ENCODE results near the gene GPR148.

GPR148 gene

DNA sequence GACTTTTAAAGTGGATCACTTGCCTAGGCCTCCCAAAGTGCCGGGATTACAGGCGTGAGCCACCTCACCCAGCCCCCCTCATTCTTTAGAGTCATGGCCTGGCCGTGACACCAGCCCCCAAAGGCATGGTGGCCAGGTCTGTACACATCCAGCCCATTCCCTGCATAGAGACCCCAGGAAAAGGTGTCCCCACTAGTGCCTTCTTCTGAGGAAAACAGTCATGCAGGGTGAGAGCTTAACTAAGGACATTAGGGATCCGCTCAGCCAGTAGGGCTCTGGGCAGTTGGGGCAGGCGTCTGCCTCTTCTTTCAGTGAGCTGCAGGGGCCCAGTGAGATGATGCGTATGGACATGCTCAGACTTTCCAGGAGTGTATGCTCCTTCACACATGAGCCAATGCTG lies 20.8 kb downstream of the GPR148 start:
- no peak for DNase-seq (ENCODE audit: low spot score)

DNA sequence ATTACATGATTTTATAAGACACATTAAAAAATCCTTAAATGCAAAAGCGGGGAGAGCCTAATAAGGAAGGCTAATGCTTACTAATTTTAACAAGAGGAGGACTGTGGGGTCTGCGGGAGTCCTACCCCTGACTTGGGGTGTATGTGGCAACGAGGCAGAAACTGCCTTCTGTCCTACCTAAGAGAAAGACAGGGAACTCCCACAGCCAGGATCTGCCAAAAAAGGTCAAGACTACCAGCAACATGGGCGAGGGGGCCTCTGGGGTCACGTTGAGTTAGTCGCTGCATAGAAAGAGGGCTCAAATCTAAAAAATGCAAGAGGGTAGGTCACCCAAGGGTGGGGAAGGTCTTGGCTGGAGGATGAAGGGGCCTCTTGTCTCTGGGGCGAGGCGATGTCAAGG lies 25.9 kb downstream of the GPR148 start:
- no peak for DNase-seq (ENCODE audit: low spot score)

DNA sequence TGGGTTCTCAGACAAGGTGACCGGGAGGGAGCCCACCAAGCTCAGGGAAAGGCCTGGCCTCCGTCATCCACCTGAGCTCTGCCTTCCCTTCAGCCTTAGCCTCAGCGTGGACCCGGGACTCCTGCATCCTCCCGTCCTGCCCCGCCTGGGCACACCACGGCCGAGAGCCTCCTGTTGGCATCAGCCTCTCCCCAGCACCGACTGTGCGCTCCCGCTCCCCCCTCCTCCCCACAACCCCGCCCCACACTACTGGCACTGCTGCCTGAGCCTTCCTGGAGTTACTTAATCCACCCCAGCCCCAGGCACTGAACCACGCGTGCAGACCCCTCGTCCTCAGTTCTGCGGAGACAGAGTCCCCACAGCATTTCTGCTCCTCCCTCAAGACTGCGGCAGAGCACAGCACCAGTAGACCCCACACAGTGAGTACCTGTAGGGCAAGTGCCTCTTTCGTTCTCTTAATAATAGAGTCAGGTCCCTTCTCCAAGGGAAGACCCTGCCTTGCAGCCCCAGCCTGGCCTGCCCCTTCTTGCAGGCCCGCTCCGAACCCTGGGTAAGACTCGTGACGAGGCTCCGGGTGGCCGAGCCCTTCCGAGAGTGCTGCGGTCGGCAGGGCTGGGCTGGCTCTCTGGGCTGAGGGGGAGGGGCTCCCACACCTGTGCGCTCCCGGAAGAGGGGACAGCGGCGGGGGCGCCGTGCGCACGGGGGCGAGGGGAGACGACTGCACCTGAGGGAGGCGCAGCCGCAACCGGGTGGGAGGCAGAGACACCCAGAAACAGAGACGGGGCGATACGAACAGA lies 26.6 kb downstream of the GPR148 start, which contains the start of gene AMER3:
TSS of gene AMER3 (plus strand) at position 285 of the 797 bp plus-strand sequence. CDS start 6,533 bp downstream, outside the sequence.
- DNase-seq (ENCODE audit: low spot score), result no peak

DNA sequence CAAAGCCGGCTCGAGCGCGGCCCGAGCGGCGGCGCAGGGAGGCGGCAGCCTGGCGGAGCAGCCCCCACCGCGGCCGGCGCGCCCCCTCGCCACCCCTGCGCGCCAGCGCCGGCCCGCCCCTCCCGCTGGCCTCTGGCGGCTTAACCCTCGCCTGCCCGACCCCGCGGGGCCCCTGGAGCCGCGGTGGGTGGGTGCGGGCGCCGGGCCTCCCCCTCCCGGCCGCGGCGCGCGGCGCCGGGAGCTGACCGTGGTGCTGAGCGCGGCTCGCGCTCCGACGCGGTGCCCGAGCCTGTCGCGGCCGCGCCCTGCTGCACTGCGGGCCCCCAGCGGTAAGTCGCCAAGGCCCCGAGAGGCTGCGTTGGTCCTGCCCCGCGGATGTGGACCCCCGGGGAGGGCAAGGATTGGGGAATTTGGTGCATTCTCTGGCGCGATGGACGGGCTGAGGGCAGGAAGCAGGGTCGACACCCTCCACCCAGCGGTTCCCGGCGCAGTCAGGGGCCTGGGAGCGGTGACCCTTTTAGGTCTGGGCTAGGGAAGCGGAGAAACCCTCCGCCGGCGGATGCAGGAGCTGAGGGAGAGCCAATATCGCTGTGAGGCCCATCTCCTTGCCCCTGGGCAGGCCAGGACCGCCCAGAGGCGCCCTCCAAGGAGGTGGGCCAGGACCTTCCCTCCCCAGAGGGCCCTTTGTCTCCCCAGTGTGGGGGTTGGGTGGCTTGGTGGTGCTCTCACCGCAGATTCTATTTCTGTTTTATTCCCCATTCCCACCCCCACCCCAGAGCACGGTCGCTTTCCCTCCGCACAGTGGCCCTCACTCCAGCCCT lies 27.4 kb downstream of the GPR148 start:
- DNase-seq (ENCODE audit: low spot score), result no peak

DNA sequence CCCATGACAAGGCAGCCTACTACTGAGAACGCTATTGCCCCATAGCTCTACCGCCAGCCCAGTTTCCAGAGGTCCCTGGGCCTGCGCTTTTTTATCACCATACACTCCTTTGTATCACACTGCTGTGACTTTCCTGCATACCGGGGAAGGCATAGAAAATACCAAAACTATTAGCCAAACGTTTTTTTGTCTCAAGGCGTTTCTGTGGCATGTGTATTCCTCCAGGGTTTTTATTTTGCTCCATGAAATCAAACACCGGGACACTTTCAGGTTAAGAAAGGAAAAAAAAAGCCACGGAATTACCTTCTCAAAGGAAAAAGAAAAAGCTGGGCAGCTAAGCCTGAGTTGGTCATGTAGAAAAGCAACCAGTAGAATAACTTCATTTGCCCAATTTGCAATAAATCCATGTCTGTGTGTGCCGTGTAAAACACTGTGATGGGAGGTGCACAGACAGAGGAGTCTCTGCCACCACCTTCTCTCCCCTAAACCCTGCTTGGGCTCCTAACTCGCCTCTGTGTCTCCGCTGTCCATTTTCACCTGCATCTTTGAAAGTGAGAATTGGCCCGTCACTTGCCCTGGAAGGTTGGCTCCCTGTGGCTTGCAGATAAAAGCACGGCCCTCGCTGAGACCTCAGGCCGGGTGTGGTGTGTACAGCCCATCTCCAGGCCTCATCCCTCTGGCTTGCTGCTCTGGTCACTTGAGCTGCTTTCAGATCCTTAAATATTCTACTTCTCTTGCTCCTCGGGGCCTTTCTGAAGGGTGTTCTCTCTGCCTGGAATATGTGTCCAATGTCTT lies 28.2 kb downstream of the GPR148 start:
- DNase-seq (ENCODE audit: low spot score), result no peak

DNA sequence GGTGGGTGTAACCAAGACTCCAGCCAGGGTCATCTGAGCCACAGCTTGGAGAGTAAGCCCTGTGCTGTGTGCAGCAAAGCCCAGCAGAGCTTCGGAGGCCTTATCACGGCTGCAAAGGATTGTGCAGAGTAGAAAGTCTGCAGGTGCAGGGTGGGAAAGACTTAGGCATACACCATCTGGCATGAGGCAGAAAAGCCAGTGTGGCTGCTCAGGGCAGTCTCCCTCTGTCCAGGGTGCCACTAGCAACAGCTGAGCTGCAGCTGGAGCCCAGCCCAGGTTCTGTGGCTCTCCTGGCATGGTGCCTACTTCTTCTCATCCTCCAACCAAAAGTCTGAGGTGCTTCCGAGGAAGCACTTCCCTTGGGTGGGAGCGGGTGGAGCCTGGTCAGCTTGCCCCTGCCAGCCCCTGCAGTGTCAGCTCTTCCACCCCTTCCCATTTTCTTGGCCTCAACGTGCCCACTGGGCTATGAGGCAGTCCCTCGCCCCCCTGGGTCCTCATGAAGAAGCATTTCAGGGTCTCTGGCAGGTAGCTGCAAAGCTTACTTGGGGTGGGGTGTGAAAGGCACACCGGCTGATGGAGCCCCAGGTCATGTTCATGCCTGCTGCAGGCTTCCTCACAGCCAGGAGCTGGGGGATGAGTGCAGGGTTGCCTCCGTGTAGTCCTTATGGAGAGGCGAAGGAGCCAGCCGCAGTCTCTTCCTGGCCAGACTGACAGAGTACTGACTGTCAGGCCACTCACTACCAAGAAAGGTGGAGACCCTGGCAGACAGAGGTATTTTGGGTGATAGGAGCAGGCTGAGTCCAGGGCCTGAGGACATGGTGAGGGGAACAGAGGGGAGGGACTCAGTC lies 31.3 kb downstream of the GPR148 start:
- no peak for DNase-seq (ENCODE audit: low spot score)

DNA sequence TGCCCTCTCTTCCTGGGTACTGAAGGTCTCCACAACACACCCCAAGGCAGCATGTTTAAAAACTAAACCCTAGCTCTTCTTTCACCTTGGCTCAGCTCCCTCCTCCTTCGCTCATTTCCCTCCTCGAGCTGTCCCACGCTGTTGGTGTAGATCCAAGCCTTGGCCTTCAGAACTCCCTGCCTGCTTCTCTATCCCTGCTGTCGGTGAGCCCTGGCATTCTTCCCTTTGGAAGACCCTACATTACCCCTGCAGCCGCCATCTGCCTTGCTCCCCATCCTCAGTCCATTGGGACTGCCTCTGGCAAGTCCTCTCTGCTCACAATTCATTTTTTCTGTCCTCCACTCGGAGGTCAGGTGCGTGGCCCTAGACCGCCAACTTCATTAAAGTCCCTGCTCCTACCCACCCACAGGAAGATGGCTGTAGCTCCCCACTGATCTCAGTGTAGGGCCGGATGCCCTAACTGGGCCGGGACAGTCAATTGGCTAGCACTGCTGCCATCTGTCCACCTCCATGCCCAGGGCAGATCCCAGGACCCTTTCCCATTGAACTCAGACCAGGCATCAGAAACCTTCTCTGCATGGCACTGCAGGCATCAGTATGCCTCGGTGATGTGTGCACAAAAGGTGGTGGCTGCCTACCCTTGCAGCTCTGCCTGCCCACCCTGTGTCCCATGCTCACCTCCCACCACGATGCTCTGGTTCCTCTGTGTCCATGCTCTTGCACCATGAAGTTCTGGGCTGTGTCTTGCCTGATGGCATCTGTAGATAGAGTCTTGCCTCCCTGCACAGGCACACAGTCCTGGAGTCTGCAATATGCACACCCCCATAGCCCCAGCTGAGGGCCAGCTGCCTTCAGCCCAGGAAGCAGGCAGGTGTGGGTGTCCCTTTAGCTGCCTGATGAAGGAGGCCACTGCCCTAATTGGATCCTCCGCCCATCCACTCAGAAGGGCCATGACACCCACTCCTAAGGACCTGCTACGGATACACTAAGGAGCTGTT lies 32.2 kb downstream of the GPR148 start:
- DNase-seq (ENCODE audit: low spot score), result no peak

DNA sequence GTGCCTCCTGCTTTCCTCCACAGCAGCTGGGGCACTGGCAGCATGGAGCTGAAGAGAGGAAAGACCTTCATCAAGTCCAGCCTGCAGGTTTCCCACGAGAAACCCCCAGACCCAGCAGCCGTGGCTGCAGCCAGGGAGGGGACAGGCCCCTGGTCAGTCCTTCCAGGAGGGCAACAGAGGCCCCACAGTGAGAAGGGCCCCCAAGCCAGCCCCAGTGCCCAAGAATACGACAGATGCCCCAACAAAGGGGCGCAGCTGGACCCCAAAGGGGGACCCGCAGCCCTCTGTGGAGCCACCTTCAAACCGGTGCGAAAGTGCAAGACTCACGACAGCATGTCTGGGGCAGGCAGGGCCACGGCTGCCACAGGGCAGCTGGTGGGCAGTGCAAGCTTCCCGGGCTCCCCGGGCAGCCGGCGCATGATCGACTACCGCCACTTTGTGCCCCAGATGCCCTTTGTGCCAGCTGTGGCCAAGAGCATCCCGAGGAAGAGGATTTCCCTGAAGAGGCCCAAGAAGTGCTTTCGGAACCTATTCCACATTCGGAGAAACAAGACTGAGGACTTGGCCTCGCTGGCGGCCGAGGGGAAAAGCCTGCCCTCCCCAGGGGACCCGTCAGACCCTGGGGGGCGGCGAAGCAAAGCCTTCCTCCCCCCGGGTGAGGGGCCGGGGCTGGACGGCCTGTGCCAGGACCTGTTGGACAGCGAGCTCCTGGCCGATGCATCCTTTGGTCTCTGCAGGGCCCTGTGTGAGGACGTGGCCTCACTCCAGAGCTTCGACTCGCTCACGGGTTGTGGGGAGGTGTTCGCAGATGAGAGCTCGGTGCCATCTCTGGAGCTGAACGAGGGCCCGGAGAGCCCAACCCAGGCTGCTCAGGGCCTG lies 33.4 kb downstream of the GPR148 start:
- DNase-seq (ENCODE audit: low spot score), result no peak

DNA sequence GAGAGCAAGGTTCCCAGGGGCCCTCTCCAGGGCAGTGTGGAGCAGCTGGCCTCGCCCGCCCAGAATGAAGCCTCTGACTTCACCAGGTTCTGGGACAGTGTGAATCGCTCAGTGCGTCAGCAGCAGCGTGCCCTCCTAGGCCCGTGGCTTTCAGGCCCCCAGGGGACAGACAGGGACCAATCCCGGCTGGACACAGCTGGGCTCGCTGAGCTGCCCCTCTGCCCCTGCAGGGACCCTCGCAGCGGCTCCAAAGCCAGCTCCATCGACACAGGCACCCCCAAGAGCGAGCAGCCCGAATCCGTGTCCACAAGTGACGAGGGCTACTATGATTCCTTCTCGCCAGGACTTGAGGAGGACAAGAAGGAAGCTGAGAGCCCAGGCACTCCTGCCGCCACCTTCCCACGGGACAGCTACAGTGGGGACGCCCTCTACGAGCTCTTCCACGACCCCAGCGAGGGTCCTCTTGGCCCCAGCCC lies 34.1 kb downstream of the GPR148 start:
- no peak for DNase-seq (ENCODE audit: low spot score)

DNA sequence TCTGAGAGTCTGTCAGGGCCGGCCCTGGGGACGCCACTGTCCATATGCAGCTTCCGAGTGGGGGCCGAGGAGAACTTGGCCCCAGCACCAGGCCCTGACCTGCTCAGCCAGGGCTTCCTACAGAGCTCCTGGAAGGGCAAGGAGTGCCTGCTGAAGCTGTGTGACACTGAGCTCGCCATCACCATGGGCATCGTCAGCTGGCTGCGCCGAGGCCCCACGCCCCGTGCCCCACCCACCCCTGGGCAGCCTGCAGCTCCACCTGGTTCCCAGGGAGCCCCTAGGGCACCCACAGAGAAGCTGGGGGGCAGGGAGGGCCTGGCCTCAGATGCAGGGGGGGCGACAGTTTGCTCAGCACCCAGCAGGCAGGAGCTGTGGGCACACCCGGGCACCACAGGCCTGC lies 34.5 kb downstream of the GPR148 start:
- no peak for DNase-seq (ENCODE audit: low spot score)

DNA sequence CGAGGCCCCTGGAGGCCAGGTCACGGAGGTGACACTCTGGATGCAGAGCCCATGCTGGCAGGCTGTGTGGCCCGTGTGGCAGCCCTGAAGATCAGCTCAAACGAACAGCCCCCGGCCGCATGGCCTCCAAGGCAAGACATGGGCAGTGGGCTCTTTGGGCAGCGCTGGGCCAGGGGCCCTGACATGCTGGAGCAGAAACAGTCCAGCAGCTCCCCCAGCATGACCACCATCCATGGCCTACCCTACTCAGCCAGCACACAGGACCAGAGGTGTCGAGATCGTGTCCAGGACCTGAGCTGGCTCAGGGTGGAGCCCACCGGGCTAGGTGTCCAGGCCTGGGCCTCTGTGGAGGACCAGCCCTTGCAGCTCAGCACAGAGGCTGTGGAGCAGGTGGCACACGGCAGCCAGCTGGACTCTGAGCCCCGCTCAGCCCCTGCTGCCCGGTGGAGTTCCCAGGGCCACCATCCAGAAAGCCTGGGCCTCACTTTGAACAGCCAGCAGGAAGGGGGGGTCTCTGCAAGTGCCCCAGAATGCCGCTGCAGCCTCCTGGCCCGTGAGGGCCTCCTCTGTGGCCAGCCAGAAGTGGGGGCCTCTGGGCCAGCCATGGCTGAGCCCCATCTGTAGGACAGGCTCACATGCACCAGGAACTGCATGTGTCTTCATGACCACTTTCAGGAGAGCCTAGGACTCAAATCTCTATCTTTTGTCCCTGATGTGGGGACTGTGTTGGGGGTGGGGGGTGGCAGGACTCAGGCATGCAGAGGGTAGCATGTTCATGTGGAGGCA lies 35.4 kb downstream of the GPR148 start:
- DNase-seq (ENCODE audit: low spot score), result no peak

DNA sequence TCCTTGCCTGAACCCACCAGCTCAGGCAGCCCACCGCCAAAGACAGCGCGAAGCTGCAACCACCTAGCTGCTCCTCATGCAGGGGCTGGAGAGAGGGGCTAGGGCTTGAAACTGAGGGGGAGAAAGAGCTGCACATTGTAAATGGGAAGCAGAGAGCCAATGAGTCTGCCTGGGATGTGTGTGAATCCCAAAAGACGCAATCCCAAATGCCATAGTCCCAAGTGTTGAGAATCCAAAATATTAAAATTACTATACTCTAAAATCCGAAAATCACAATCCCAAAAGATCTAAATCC lies 35.9 kb downstream of the GPR148 start:
- no peak for DNase-seq (ENCODE audit: low spot score)

DNA sequence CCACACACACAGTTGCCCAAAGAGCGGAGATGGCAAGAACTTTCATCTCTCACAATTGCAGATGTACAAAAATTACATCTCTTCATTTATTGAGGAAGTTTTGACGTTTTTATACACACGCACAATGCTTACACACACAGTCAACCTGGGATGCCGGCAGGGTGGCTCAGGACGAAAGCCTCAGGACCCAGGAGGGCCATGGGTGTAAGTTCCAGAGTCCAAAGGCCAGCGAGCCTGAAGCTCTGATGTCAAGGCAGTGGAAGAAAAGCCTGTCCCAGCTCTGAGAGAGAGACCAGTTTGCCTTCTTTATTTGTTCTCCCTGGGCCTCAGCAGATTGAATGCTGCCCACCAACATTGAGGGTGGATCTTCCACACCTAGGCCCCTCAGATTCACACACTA lies 36.6 kb downstream of the GPR148 start:
- DNase-seq (ENCODE audit: low spot score), result no peak

DNA sequence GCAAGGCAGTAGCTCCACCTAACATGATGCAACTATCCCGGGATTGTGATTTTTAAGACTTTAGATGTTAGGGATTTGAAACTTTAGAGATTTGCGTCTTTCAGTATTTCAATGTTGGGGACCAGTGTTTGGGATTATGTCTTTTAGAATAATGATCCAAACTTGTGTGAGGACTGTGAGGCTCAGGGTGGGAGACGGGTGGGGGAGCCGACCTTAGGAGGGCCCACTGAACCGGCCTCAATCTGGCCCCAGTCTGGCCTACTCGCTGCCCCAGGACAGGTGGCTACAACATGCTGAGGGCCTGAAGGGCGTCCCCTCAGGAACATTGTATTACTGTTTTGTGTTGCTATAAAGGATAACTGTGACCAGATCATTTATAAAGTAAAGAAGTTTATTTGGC lies 37.2 kb downstream of the GPR148 start:
- no peak for DNase-seq (ENCODE audit: low spot score)

DNA sequence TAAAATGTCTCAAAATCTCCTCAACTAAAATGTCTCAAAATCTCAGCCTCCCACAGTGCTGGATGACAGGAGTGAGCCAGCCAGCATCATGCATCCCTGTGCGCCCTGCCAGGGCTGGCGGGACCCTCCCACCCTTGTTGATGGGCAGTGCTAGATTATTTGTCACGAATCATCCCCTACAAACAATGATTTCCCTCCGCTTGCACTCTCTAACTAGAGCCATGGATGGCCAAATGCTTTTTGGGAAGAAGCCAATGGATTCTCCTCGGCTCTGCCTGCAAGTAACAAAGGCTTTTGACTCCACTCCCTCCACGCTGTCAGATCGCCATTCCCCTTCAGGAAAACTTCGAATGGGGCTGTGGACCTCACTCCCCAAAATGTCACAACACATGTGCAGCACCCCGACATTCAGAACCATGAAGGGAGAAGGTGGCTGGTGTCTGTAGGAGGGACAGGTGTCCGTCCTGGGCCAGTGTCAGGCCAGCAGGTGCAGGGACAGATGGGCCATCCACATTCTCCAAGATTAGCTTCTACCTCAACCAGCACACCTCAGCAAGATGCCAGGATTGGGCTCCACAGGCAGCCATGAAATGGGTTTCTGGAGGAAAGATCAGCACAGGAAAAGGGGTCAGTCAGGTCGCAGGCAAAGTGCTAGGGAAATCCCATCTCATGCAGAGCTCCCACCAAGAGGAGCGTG lies 38.0 kb downstream of the GPR148 start:
- no peak for DNase-seq (ENCODE audit: low spot score)

DNA sequence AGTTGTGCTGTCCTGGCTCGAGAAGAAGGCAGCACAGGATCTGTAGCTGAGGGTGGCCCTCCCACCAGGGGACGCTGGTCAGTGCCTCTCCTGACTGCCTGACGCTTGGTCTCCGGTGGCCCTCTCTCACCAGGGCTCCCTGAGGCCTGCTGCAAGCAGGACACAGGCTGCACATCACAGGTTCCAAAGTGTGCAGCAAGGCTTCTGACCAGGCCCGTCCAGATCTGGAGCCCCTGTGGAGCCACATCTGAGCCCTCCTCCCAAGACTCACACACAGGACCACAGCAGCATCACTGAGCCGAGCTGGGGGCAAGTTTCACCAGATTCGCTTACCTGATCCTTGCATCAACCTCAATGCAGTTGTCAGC lies 38.5 kb downstream of the GPR148 start:
- no peak for DNase-seq (ENCODE audit: low spot score)

DNA sequence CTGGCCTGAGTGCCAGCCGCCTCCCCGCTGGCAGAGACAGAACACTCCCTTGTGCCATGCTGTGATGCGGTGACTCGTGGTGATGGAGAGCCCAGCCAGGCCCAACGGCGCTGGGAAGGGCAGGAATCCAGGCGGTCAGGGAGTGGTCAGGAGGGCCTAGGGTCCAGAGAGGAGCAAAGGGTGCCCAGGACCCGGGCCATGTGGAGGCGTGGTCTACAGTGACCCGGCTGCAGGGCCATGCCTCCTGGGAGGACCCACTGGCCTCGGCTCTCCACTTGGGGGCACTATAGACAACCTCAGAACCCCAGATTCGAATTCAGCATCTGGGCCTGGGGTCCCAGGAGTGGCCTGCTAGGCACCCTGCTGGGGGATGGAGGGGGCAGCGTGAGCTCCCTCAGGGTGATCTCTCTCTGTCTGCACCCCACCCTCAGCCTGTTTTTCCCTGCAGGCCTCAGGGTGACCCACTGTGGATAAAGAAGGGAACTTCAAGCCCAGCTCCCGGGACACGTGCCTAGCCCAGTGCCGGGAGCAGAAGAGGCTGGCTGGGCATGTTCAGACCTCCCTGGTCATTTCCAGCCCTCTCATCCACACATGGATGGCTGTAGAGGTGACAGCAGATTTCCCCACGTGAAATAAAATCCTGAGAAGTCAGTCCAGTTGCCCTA lies 39.5 kb downstream of the GPR148 start:
- no peak for DNase-seq (ENCODE audit: low spot score)

All from pons (tissue), 1 donor.